Measurements from ENCODE around the gene ALG9. TPM values are rescaled to one million over a fixed set of nuclear protein-coding genes. Genes with fewer than 3 reads are reported as not detected.

Gene ALG9
- total and polyA plus RNA-seq, 2 donors (not counting 3 experiments of a cell fraction or from before 2014, with no cell fraction given), result 29.1 to 29.4 TPM

DNA sequence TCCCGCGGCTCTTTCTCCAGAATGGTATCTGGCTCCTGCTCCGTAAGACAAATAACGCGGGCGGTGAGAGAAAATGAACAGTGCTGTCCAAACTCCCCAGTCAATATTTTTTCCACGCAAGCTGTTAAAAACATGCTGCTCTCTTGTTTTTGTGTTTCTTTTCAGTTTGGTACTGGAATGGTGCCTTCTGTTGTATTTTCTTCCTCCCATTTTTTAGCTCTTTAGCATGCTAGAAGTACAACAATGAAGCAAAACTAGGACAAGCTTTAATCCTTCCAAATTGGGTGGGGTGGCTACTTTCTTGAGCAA lies 104.6 kb downstream of the ALG9 start:
- no TSS peak for BruUV-seq (replicated peaks)
- Histone ChIP-seq H3K79me2 (ENCODE audit: control insufficient read depth, insufficient read depth, low read length) (peaks cover 12% of the 10 kb centered on the region), H3K9ac (replicated peaks; ENCODE audit: extremely low read depth, insufficient read depth, low read length) (peak overlapping the region; percentile 82), H3K4me1 (ENCODE audit: control insufficient read depth, extremely low read depth, insufficient read depth, low read length) (peaks cover 15% of the 10 kb centered on the region), H3K36me3 (ENCODE audit: control insufficient read depth in 2 of 2, extremely low read depth in 1 of 2, insufficient read depth in 2 of 2, low read length in 2 of 2) (peaks cover 0 to 5% of the 10 kb centered on the region in 2 experiments), H3K4me3 (replicated peaks in 1 of 3; ENCODE audit: insufficient read depth in 1 of 3, low read depth in 1 of 3, low read length in 3 of 3) (peak overlapping the region; percentile 64 to 73 (median 68)), H3K9me3 (replicated peaks; ENCODE audit: control insufficient read depth, insufficient read depth, low read length) (no peaks in the 10 kb centered on the region), H3K4me2 (ENCODE audit: insufficient read depth, low read length) (peak overlapping the region; percentile 83), H3K9me1 (replicated peaks; ENCODE audit: control insufficient read depth, extremely low read depth, insufficient read depth, low read length) (no peaks in the 10 kb centered on the region), H3K27me3 (ENCODE audit: control insufficient read depth in 2 of 2, insufficient read depth in 2 of 2, low read length in 2 of 2) (no peaks in the 10 kb centered on the region), H2AFZ (ENCODE audit: low read depth, low read length) (peak overlapping the region; percentile 92), H3K27ac (ENCODE audit: insufficient read depth, low read depth, low read length) (peak overlapping the region; percentile 35), H4K20me1 (replicated peaks; ENCODE audit: control insufficient read depth, extremely low read depth, insufficient read depth, low read length) (no peaks in the 10 kb centered on the region)
- dilution Hi-C loops (cut with MboI; ENCODE audit: extremely low pct_ligation_motif_present, low sequenced_read_pairs), result no loop called here
- ChIA-PET CTCF (interaction anchor here (0.8 to 6.9 kb wide), 12 partner anchors 10 to 180 kb away, joined by 3 to 82 read pairs (median 8); no protein-coding TSS in a partner anchor), POLR2A (interaction anchor here (1.3 to 1.5 kb wide), 2 partner anchors 32 to 33 kb away, joined by 5 read pairs; no protein-coding TSS in a partner anchor)
- DNase-seq (ENCODE audit: low read depth, low spot score) (no peak), FAIRE-seq (no peak)
- intact Hi-C loops (cut with micrococcal nuclease), result loop anchor here (1.0 to 2.0 kb wide), 5 partner anchors 28 to 164 kb away; partner anchors contain the start of gene SIK2
- TF ChIP-seq JUN (IDR thresholded peaks at IDR 0.05; ENCODE audit: borderline replicate concordance, insufficient read depth, insufficient read length, low read depth) (no peak), FOS (IDR thresholded peaks at IDR 0.05; ENCODE audit: borderline replicate concordance, insufficient read depth, low read length) (no peak)

DNA sequence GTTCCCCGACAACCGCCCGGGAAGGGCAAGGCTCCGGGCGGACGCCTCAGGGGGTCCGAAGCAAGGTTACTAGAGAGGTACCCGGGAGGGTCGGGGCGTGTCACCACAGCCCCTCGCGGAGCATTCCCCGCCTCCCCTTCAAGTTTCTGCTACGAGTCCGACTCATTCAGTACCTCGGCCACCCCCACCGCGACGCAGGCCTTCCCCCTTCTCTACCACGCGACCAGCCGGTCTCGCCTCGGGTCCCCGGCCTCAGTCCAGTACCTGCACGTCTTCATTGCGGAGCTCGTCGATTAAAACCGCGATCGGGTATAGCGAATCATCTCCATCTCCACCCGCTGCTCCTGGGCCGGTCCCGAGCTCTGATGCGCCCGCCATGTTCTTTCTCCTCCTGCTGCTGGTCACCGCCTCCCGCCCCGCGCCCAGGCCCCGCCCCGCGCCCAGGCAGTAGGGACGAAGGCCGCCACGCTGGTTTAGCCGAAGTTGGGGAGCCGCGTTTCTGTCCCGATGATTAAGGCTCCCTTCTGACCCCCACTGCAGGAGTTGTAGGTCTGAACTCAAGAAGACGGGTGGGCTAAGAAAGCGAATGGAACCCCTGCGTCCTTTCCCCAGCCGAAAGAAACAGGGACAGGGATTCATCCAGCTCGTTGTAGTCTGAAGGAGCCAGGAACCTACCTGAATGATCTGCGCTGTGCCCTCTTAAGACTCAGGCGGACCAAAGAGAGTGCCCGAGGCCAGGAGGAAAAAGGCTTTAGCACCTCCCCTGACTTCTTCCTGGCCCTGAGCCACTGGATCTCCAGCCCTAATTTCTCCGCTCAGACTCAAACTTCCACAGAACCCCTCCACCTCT lies 105.2 kb downstream of the ALG9 start, which contains the start of gene PPP2R1B:
PPP2R1B (minus strand) TSS at position 406 of the 850 bp plus-strand sequence; CDS start at position 378, 28 bp downstream.
- dilution Hi-C loops (cut with MboI; ENCODE audit: extremely low pct_ligation_motif_present, low sequenced_read_pairs), result no loop called here

More for the DNA sequence above, 105.2 kb downstream of the ALG9 start, which contains the start of gene PPP2R1B:
- no peaks in the 10 kb centered on the region for H4K20me1 ChIP-seq (replicated peaks; ENCODE audit: control insufficient read depth, extremely low read depth, insufficient read depth, low read length)
- peak within 1 kb of the TSS; percentile 68 to 85 (median 73) for H3K4me3 ChIP-seq (replicated peaks in 1 of 3; ENCODE audit: insufficient read depth in 1 of 3, low read depth in 1 of 3, low read length in 3 of 3)
- no peaks in the 10 kb centered on the region for H3K27me3 ChIP-seq (ENCODE audit: control insufficient read depth in 2 of 2, insufficient read depth in 2 of 2, low read length in 2 of 2)
- H3K4me1 ChIP-seq (ENCODE audit: control insufficient read depth, extremely low read depth, insufficient read depth, low read length), result peaks cover 15% of the 10 kb centered on the region
- H3K4me2 ChIP-seq (ENCODE audit: insufficient read depth, low read length), result peak within 1 kb of the TSS; percentile 95
- intact Hi-C loops (cut with micrococcal nuclease), result loop anchor here (1.0 to 2.0 kb wide), 5 partner anchors 28 to 164 kb away; partner anchors contain the start of gene SIK2
- ChIA-PET POLR2A (interaction anchor here (1.3 to 1.5 kb wide), 2 partner anchors 31 to 33 kb away, joined by 5 read pairs; no protein-coding TSS in a partner anchor), CTCF (interaction anchor here (0.6 to 6.9 kb wide), 15 partner anchors 10 to 180 kb away, joined by 3 to 82 read pairs (median 5); no protein-coding TSS in a partner anchor)
- H3K9ac ChIP-seq (replicated peaks; ENCODE audit: extremely low read depth, insufficient read depth, low read length), result peak within 1 kb of the TSS; percentile 82
- H3K36me3 ChIP-seq (ENCODE audit: control insufficient read depth in 2 of 2, extremely low read depth in 1 of 2, insufficient read depth in 2 of 2, low read length in 2 of 2), result peaks cover 0 to 5% of the 10 kb centered on the region in 2 experiments
- H3K9me1 ChIP-seq (replicated peaks; ENCODE audit: control insufficient read depth, extremely low read depth, insufficient read depth, low read length), result no peaks in the 10 kb centered on the region
- TF ChIP-seq POLR2A (IDR thresholded peaks at IDR 0.05; ENCODE audit: low read depth, low read length) (peak; percentile 16), GATA2 (IDR thresholded peaks at IDR 0.05; ENCODE audit: insufficient read depth, insufficient read length, low read depth, low read length) (no peak), JUN (IDR thresholded peaks at IDR 0.05; ENCODE audit: borderline replicate concordance, insufficient read depth, insufficient read length, low read depth) (no peak), EZH2 (IDR thresholded peaks at IDR 0.05; ENCODE audit: borderline replicate concordance, low read depth, low read length, severe bottlenecking) (no peak), POLR2AphosphoS5 (IDR thresholded peaks at IDR 0.05; ENCODE audit: insufficient read depth, low read depth, low read length) (peak; percentile 50)
- TF ChIP-seq, protein P1, sequence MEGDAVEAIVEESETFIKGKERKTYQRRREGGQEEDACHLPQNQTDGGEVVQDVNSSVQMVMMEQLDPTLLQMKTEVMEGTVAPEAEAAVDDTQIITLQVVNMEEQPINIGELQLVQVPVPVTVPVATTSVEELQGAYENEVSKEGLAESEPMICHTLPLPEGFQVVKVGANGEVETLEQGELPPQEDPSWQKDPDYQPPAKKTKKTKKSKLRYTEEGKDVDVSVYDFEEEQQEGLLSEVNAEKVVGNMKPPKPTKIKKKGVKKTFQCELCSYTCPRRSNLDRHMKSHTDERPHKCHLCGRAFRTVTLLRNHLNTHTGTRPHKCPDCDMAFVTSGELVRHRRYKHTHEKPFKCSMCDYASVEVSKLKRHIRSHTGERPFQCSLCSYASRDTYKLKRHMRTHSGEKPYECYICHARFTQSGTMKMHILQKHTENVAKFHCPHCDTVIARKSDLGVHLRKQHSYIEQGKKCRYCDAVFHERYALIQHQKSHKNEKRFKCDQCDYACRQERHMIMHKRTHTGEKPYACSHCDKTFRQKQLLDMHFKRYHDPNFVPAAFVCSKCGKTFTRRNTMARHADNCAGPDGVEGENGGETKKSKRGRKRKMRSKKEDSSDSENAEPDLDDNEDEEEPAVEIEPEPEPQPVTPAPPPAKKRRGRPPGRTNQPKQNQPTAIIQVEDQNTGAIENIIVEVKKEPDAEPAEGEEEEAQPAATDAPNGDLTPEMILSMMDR (IDR thresholded peaks at IDR 0.05; ENCODE audit: extremely low read depth in 1 of 2, insufficient read depth in 1 of 2, low read depth in 1 of 2, low read length in 2 of 2), result no peak
- peaks cover 12% of the 10 kb centered on the region for H3K79me2 ChIP-seq (ENCODE audit: control insufficient read depth, insufficient read depth, low read length)
- DNase-seq (ENCODE audit: low read depth, low spot score) (peak; percentile 83), FAIRE-seq (peak; percentile 85)
- H3K9me3 ChIP-seq (replicated peaks; ENCODE audit: control insufficient read depth, insufficient read depth, low read length), result no peaks in the 10 kb centered on the region
- peak within 1 kb of the TSS; percentile 98 for H2AFZ ChIP-seq (ENCODE audit: low read depth, low read length)
- peak within 1 kb of the TSS; percentile 51 for H3K27ac ChIP-seq (ENCODE audit: insufficient read depth, low read depth, low read length)
- TSS peak; percentile 91 for BruUV-seq (replicated peaks)

Measured in endothelial cell of umbilical vein (primary cell).